ENCODE measurements around the gene ANKRD13D. TPM values are rescaled to one million over a fixed set of nuclear protein-coding genes. Genes with fewer than 3 reads are reported as not detected.

ANKRD13D gene
- total and polyA plus RNA-seq, 2 of the 8 experiments (the other 6 are each of a cell fraction or from before 2014, with no cell fraction given), result 24.9 to 26.5 TPM

DNA sequence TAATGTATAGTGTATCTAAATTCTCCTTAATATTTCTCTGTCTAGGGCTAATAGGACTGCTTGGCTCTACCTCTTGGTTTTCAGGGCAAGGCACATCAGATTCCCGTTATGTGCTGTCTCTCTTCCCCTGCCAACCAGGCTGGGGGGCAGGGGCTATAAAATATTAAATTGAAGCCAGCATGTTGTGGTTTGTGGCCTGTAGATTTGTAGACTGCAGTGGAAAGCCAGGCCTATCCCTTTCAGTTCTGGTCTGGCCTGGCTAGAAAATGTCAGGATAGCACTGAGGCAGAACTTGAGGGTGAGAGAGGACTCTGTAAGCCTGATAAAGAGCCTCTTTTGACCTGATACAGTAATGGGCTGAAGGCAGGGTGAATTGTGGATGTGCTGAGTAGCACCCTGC is 37.3 kb upstream of the ANKRD13D start (continued):
- TF ChIP-seq CBX8 (IDR thresholded peaks at IDR 0.05; ENCODE audit: borderline replicate concordance, low read depth, low read length) (no peak), ASH2L (IDR thresholded peaks at IDR 0.05; ENCODE audit: low read length) (no peak), KDM4A (IDR thresholded peaks at IDR 0.05; ENCODE audit: low read depth, low read length, severe bottlenecking) (no peak), TAF7 (optimal IDR thresholded peaks at IDR 0.05; ENCODE audit: borderline replicate concordance, low read depth, low read length) (no peak), TCF12 (IDR thresholded peaks at IDR 0.05; ENCODE audit: low read depth, low read length) (no peak), POU5F1 (IDR thresholded peaks at IDR 0.05; ENCODE audit: low read depth, low read length) (no peak)
- TF ChIP-seq, protein P1, sequence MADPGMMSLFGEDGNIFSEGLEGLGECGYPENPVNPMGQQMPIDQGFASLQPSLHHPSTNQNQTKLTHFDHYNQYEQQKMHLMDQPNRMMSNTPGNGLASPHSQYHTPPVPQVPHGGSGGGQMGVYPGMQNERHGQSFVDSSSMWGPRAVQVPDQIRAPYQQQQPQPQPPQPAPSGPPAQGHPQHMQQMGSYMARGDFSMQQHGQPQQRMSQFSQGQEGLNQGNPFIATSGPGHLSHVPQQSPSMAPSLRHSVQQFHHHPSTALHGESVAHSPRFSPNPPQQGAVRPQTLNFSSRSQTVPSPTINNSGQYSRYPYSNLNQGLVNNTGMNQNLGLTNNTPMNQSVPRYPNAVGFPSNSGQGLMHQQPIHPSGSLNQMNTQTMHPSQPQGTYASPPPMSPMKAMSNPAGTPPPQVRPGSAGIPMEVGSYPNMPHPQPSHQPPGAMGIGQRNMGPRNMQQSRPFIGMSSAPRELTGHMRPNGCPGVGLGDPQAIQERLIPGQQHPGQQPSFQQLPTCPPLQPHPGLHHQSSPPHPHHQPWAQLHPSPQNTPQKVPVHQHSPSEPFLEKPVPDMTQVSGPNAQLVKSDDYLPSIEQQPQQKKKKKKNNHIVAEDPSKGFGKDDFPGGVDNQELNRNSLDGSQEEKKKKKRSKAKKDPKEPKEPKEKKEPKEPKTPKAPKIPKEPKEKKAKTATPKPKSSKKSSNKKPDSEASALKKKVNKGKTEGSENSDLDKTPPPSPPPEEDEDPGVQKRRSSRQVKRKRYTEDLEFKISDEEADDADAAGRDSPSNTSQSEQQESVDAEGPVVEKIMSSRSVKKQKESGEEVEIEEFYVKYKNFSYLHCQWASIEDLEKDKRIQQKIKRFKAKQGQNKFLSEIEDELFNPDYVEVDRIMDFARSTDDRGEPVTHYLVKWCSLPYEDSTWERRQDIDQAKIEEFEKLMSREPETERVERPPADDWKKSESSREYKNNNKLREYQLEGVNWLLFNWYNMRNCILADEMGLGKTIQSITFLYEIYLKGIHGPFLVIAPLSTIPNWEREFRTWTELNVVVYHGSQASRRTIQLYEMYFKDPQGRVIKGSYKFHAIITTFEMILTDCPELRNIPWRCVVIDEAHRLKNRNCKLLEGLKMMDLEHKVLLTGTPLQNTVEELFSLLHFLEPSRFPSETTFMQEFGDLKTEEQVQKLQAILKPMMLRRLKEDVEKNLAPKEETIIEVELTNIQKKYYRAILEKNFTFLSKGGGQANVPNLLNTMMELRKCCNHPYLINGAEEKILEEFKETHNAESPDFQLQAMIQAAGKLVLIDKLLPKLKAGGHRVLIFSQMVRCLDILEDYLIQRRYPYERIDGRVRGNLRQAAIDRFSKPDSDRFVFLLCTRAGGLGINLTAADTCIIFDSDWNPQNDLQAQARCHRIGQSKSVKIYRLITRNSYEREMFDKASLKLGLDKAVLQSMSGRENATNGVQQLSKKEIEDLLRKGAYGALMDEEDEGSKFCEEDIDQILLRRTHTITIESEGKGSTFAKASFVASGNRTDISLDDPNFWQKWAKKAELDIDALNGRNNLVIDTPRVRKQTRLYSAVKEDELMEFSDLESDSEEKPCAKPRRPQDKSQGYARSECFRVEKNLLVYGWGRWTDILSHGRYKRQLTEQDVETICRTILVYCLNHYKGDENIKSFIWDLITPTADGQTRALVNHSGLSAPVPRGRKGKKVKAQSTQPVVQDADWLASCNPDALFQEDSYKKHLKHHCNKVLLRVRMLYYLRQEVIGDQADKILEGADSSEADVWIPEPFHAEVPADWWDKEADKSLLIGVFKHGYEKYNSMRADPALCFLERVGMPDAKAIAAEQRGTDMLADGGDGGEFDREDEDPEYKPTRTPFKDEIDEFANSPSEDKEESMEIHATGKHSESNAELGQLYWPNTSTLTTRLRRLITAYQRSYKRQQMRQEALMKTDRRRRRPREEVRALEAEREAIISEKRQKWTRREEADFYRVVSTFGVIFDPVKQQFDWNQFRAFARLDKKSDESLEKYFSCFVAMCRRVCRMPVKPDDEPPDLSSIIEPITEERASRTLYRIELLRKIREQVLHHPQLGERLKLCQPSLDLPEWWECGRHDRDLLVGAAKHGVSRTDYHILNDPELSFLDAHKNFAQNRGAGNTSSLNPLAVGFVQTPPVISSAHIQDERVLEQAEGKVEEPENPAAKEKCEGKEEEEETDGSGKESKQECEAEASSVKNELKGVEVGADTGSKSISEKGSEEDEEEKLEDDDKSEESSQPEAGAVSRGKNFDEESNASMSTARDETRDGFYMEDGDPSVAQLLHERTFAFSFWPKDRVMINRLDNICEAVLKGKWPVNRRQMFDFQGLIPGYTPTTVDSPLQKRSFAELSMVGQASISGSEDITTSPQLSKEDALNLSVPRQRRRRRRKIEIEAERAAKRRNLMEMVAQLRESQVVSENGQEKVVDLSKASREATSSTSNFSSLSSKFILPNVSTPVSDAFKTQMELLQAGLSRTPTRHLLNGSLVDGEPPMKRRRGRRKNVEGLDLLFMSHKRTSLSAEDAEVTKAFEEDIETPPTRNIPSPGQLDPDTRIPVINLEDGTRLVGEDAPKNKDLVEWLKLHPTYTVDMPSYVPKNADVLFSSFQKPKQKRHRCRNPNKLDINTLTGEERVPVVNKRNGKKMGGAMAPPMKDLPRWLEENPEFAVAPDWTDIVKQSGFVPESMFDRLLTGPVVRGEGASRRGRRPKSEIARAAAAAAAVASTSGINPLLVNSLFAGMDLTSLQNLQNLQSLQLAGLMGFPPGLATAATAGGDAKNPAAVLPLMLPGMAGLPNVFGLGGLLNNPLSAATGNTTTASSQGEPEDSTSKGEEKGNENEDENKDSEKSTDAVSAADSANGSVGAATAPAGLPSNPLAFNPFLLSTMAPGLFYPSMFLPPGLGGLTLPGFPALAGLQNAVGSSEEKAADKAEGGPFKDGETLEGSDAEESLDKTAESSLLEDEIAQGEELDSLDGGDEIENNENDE (IDR thresholded peaks at IDR 0.05; ENCODE audit: insufficient replicate concordance, low read length), result no peak
- TF ChIP-seq, protein P2, sequence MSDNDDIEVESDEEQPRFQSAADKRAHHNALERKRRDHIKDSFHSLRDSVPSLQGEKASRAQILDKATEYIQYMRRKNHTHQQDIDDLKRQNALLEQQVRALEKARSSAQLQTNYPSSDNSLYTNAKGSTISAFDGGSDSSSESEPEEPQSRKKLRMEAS (IDR thresholded peaks at IDR 0.05), result no peak
